Fibroblast of villous mesenchyme (primary cell): ENCODE data around the gene FITM2. TPM values are rescaled to one million over a fixed set of nuclear protein-coding genes. Genes with fewer than 3 reads are reported as not detected.
"Not testable (repeated sequence)": the region's sequence is repeated elsewhere in the genome, so short reads cannot be mapped to it uniquely, and the experiment has no call there.

Experiments
- DNase-seq: peaks from one replicate; pipeline ENCODE4 v3.0.0-alpha.2; 2010; ENCODE audit warnings: low read depth
- H3K4me3 ChIP-seq: 2 replicates; pipeline ENCODE4 v1.5.1; 2011; ENCODE audit warnings: low read depth, mild to moderate bottlenecking, low read length
- CTCF ChIP-seq: IDR thresholded peaks from 2 replicates; pipeline ENCODE4 v1.5.1; 2012; ENCODE audit warnings: low read depth, mild to moderate bottlenecking, low read length; ENCODE audit not compliant: insufficient read depth
- total RNA-seq: library from RNA; depleted of rRNA; stranded (reverse); fragments of >200 nt; gene quantifications from 2 replicates; pipeline ENCODE4 v1.2.3, GENCODE V29; 2012

Gene FITM2
- total RNA-seq, 1 donor: 10.8 TPM

- no peak for TF ChIP-seq CTCF
- H3K4me3 ChIP-seq: no peak overlapping the region
- DNase-seq: no peak
These were observed 3.9 kb upstream of the FITM2 start for GRCh38 chr20:44314870-44315269.

GRCh38 chr20:44309763-44310663 is 989 bp downstream of the FITM2 start:
- H3K4me3 ChIP-seq: peak overlapping the region; percentile 85
- no peak for TF ChIP-seq CTCF
- DNase-seq: peak; percentile 81

- DNase-seq: no peak
- no peak for TF ChIP-seq CTCF
- no peak overlapping the region for H3K4me3 ChIP-seq
These were observed 4.1 kb downstream of the FITM2 start for GRCh38 chr20:44306927-44307326.

- TF ChIP-seq CTCF: no peak
- H3K4me3 ChIP-seq: no peak overlapping the region
- no peak for DNase-seq
These were observed 6.6 kb downstream of the FITM2 start for GRCh38 chr20:44304383-44304782.

GRCh38 chr20:44302736-44303135 is 8.3 kb downstream of the FITM2 start:
- no peak for TF ChIP-seq CTCF
- H3K4me3 ChIP-seq: no peak overlapping the region
- no peak for DNase-seq

GRCh38 chr20:44302026-44302669 is 8.9 kb downstream of the FITM2 start:
- no peak for TF ChIP-seq CTCF
- no peak for DNase-seq
- H3K4me3 ChIP-seq: no peak overlapping the region

- no peak overlapping the region for H3K4me3 ChIP-seq
- DNase-seq: no peak
- TF ChIP-seq CTCF: no peak
These were observed 9.7 kb downstream of the FITM2 start for GRCh38 chr20:44301285-44301684.

- DNase-seq, H3K4me3 ChIP-seq: not testable (repeated sequence)
These were observed 11.9 kb downstream of the FITM2 start for GRCh38 chr20:44299011-44299535.
